ENCODE data around the gene ADI1.
A peak's percentile ranks its signal among the peaks of the same experiment; 100 is the strongest.

Gene ADI1

GRCh38 chr2:3553946-3554345 is 34.6 kb upstream of the ADI1 start:
- Histone ChIP-seq H3K4me3 (no peak overlapping the region), H3K27ac (no peak overlapping the region)
- DNase-seq (ENCODE audit: low spot score), result no peak
- no peak for TF ChIP-seq CTCF (IDR thresholded peaks at IDR 0.05)

- TF ChIP-seq CTCF (IDR thresholded peaks at IDR 0.05), result no peak
- H3K4me3 ChIP-seq, result no peak overlapping the region
- DNase-seq (ENCODE audit: low spot score), result no peak
- H3K27ac ChIP-seq, result no peak overlapping the region
Observed at GRCh38 chr2:3547915-3548314, 28.6 kb upstream of the ADI1 start.

GRCh38 chr2:3545788-3546478 is 26.6 kb upstream of the ADI1 start:
- Histone ChIP-seq H3K27ac (no peak overlapping the region), H3K4me3 (no peak overlapping the region)
- no peak for TF ChIP-seq CTCF (IDR thresholded peaks at IDR 0.05)
- no peak for DNase-seq (ENCODE audit: low spot score)

GRCh38 chr2:3543023-3543683 is 23.8 kb upstream of the ADI1 start:
- no peak for TF ChIP-seq CTCF (IDR thresholded peaks at IDR 0.05)
- H3K27ac ChIP-seq, result no peak overlapping the region
- no peak for DNase-seq (ENCODE audit: low spot score)
- no peak overlapping the region for H3K4me3 ChIP-seq

- no peak for TF ChIP-seq CTCF (IDR thresholded peaks at IDR 0.05)
- Histone ChIP-seq H3K4me3 (no peak overlapping the region), H3K27ac (no peak overlapping the region)
- DNase-seq (ENCODE audit: low spot score), result no peak
Observed at GRCh38 chr2:3542107-3542506, 22.8 kb upstream of the ADI1 start.

- peak; percentile 50 for DNase-seq (ENCODE audit: low spot score)
Observed at GRCh38 chr2:3539836-3540235, 20.5 kb upstream of the ADI1 start.

More at GRCh38 chr2:3539836-3540235, 20.5 kb upstream of the ADI1 start:
- Histone ChIP-seq H3K4me3 (no peak overlapping the region), H3K27ac (no peak overlapping the region)
- no peak for TF ChIP-seq CTCF (IDR thresholded peaks at IDR 0.05)

Data from coronary artery (tissue), 2 donors.